OCI-LY1 (cell line): ENCODE results near the gene DHFR.

Experiments
- H2AFZ ChIP-seq: fragments of 200-600 bp; sonication (generic), shearing (Covaris generic); 2 replicates; pipeline ENCODE4 v1.6.0; 2014; ENCODE audit warnings: antibody characterized with exemption, mild to moderate bottlenecking, low read length
- H3F3A ChIP-seq: fragments of 200-600 bp; sonication (generic), shearing (Covaris generic); 2 replicates; pipeline ENCODE4 v1.6.0; 2014; ENCODE audit warnings: mild to moderate bottlenecking, antibody characterized with exemption, low read length, moderate library complexity; ENCODE audit not compliant: insufficient read depth
- H3K27ac ChIP-seq: fragments of 200-600 bp; sonication (generic); 2 replicates; pipeline ENCODE4 v1.5.1; 2014; ENCODE audit warnings: low read length, mixed run types, mild to moderate bottlenecking, low read depth; ENCODE audit not compliant: poor library complexity, severe bottlenecking
- H3K27me3 ChIP-seq: fragments of 200-600 bp; sonication (generic); 2 replicates; pipeline ENCODE4 v1.6.0; 2014; ENCODE audit warnings: antibody characterized with exemption, mild to moderate bottlenecking, low read length, moderate library complexity; ENCODE audit not compliant: insufficient read depth
- H3K36me3 ChIP-seq: fragments of 200-600 bp; sonication (generic); 2 replicates; pipeline ENCODE4 v1.6.1; 2014; ENCODE audit warnings: mild to moderate bottlenecking, antibody characterized with exemption, low read length, moderate library complexity, mixed read lengths; ENCODE audit not compliant: insufficient read depth
- H3K4me1 ChIP-seq: fragments of 200-600 bp; sonication (generic); 2 replicates; pipeline ENCODE4 v1.5.1; 2014; ENCODE audit warnings: mild to moderate bottlenecking, low read length, moderate library complexity; ENCODE audit not compliant: insufficient read depth, severe bottlenecking
- H3K4me2 ChIP-seq: fragments of 200-600 bp; sonication (generic), shearing (Covaris generic); 2 replicates; pipeline ENCODE4 v1.6.1; 2014; ENCODE audit warnings: low read length
- H3K4me3 ChIP-seq: fragments of 200-600 bp; sonication (generic); 2 replicates; pipeline ENCODE4 v1.5.1; 2014; ENCODE audit warnings: low read length, low read depth, mild to moderate bottlenecking, mixed read lengths; ENCODE audit not compliant: poor library complexity, severe bottlenecking
- H3K79me2 ChIP-seq: fragments of 200-600 bp; shearing (Covaris generic); 2 replicates; pipeline ENCODE4 v1.6.1; 2016; ENCODE audit warnings: mixed run types, low read length, mixed read lengths; ENCODE audit not compliant: insufficient read depth
- H3K9ac ChIP-seq: fragments of 200-600 bp; sonication (generic), shearing (Covaris generic); 2 replicates; pipeline ENCODE4 v1.6.1; 2014; ENCODE audit warnings: mild to moderate bottlenecking, low read length, mixed read lengths
- H3K9me2 ChIP-seq: fragments of 200-600 bp; sonication (generic), shearing (Covaris generic); 2 replicates; pipeline ENCODE4 v1.6.1; 2014; ENCODE audit warnings: low read depth, mild to moderate bottlenecking, low read length, mixed read lengths
- H3K9me3 ChIP-seq: fragments of 200-600 bp; shearing (Covaris generic); 2 replicates; pipeline ENCODE4 v1.6.1; 2014; ENCODE audit warnings: low read length, mixed read lengths
- H4K20me1 ChIP-seq: fragments of 200-600 bp; sonication (generic), shearing (Covaris generic); 2 replicates; pipeline ENCODE4 v1.6.0; 2016; ENCODE audit warnings: mild to moderate bottlenecking, low read length; ENCODE audit not compliant: insufficient read depth
- CTCF ChIP-seq: fragments of 200-600 bp; sonication (generic), shearing (Covaris generic); IDR thresholded peaks from 2 replicates; pipeline ENCODE4 v1.5.1; 2017; ENCODE audit warnings: mild to moderate bottlenecking, antibody characterized with exemption, low read length, moderate library complexity, mixed read lengths
- EZH2 ChIP-seq: fragments of 200-600 bp; sonication (generic), shearing (Covaris generic); IDR thresholded peaks from 2 replicates; pipeline ENCODE4 v1.8.0; 2017; ENCODE audit warnings: borderline replicate concordance, mixed run types, mild to moderate bottlenecking, antibody characterized with exemption, low read length, moderate library complexity, mixed read lengths

DHFR gene

GRCh38 chr5:80676706-80677105, 21.9 kb upstream of the DHFR start:
- no peaks in the 10 kb centered on the region for H3K27me3 ChIP-seq
- no peaks in the 10 kb centered on the region for H3K79me2 ChIP-seq
- H3K36me3 ChIP-seq: peaks cover 61% of the 10 kb centered on the region
- H3K4me1 ChIP-seq: no peaks in the 10 kb centered on the region
- H2AFZ ChIP-seq: no peak overlapping the region
- no peaks in the 10 kb centered on the region for H4K20me1 ChIP-seq
- TF ChIP-seq CTCF (no peak), EZH2 (no peak)
- no peaks in the 10 kb centered on the region for H3F3A ChIP-seq
- no peaks in the 10 kb centered on the region for H3K9me2 ChIP-seq
- no peak overlapping the region for H3K9ac ChIP-seq
- H3K4me3 ChIP-seq: no peak overlapping the region
- no peaks in the 10 kb centered on the region for H3K9me3 ChIP-seq
- H3K27ac ChIP-seq: no peak overlapping the region
- no peak overlapping the region for H3K4me2 ChIP-seq

GRCh38 chr5:80672140-80672736, 17.5 kb upstream of the DHFR start:
- H3K27ac ChIP-seq: no peak overlapping the region
- no peaks in the 10 kb centered on the region for H3K79me2 ChIP-seq
- H3K9me2 ChIP-seq: no peaks in the 10 kb centered on the region
- no peaks in the 10 kb centered on the region for H3K9me3 ChIP-seq
- H3K4me1 ChIP-seq: peaks cover 19% of the 10 kb centered on the region
- TF ChIP-seq EZH2 (no peak), CTCF (peak; percentile 78)
- H3F3A ChIP-seq: no peaks in the 10 kb centered on the region
- no peak overlapping the region for H3K4me3 ChIP-seq
- no peak overlapping the region for H2AFZ ChIP-seq
- H3K4me2 ChIP-seq: no peak overlapping the region
- H4K20me1 ChIP-seq: no peaks in the 10 kb centered on the region
- H3K36me3 ChIP-seq: peaks cover 52% of the 10 kb centered on the region
- H3K9ac ChIP-seq: no peak overlapping the region
- no peaks in the 10 kb centered on the region for H3K27me3 ChIP-seq

GRCh38 chr5:80668016-80668969, 13.5 kb upstream of the DHFR start:
- H3K27ac ChIP-seq: peak overlapping the region; percentile 57
- H3K4me1 ChIP-seq: peaks cover 20% of the 10 kb centered on the region
- peak overlapping the region; percentile 38; the same call in 1 of the 2 replicates for H3K9ac ChIP-seq
- H3K9me2 ChIP-seq: no peaks in the 10 kb centered on the region
- peak overlapping the region; percentile 39 for H3K4me3 ChIP-seq
- no peaks in the 10 kb centered on the region for H3F3A ChIP-seq
- H3K79me2 ChIP-seq: no peaks in the 10 kb centered on the region
- H4K20me1 ChIP-seq: no peaks in the 10 kb centered on the region
- peak overlapping the region; percentile 52 for H3K4me2 ChIP-seq
- H3K36me3 ChIP-seq: peaks cover 63% of the 10 kb centered on the region
- TF ChIP-seq EZH2: no peak
- no peak for TF ChIP-seq CTCF
- no peaks in the 10 kb centered on the region for H3K27me3 ChIP-seq
- no peak overlapping the region for H2AFZ ChIP-seq
- H3K9me3 ChIP-seq: no peaks in the 10 kb centered on the region
